Measurements from ENCODE around the gene PCBD2. TPM values are rescaled to one million over a fixed set of nuclear protein-coding genes. Genes with fewer than 3 reads are reported as not detected.
"Not testable (repeated sequence)": the region's sequence is repeated elsewhere in the genome, so short reads cannot be mapped to it uniquely, and the experiment has no call there.

PCBD2 gene
- total RNA-seq (ENCODE audit: unreplicated experiment): 7.7 TPM
- long read RNA-seq, partial matches to known transcripts: 1 of 4 reads
- long read RNA-seq, other reads (novel, unspliced or antisense): 1 of 4 reads

DNA sequence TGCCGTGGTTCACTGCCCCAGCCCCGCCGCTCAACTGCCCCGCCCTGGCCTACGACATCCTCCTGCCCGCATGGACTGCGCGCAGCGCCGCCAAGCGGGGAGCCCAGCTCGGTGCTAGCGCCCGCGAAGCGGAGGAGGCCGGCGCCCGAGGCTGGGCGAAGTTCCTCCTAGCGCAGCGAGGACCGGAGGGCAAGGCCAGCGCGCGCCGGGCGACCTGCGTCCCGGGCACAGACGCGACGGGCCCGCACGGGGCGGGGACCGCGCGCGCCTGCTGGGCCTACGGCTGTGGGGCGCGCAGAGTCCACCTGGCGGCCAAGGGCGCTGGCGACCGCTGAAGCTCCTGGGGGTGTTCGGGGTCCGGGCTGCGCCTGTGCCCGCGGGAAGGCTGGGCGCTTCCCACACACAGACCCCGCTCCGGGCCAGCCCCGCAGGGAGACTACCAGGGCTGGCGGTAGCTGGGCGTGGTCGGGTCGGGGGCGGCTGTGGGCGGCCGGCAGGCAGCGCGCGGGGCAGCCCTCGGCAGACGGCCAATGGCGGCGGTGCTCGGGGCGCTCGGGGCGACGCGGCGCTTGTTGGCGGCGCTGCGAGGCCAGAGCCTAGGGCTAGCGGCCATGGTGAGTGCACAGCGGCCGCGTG is at the start of gene PCBD2:
PCBD2 (plus strand) TSS at position 522 of the 636 bp plus-strand sequence; CDS start at position 531, 9 bp downstream.
- H3K27me3 Mint-ChIP-seq (ENCODE audit: unreplicated experiment): peaks cover 2% of the 10 kb centered on the region
- H3K4me1 Mint-ChIP-seq (ENCODE audit: unreplicated experiment): peaks cover 3% of the 10 kb centered on the region
- H3K27ac Mint-ChIP-seq (ENCODE audit: unreplicated experiment): peak within 1 kb of the TSS; percentile 85
- no peaks in the 10 kb centered on the region for H3K36me3 Mint-ChIP-seq (ENCODE audit: low read depth, unreplicated experiment)
- H3K4me3 Mint-ChIP-seq (ENCODE audit: unreplicated experiment): peak within 1 kb of the TSS; percentile 95
- TF ChIP-seq, protein P1, sequence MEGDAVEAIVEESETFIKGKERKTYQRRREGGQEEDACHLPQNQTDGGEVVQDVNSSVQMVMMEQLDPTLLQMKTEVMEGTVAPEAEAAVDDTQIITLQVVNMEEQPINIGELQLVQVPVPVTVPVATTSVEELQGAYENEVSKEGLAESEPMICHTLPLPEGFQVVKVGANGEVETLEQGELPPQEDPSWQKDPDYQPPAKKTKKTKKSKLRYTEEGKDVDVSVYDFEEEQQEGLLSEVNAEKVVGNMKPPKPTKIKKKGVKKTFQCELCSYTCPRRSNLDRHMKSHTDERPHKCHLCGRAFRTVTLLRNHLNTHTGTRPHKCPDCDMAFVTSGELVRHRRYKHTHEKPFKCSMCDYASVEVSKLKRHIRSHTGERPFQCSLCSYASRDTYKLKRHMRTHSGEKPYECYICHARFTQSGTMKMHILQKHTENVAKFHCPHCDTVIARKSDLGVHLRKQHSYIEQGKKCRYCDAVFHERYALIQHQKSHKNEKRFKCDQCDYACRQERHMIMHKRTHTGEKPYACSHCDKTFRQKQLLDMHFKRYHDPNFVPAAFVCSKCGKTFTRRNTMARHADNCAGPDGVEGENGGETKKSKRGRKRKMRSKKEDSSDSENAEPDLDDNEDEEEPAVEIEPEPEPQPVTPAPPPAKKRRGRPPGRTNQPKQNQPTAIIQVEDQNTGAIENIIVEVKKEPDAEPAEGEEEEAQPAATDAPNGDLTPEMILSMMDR (IDR thresholded peaks at IDR 0.05; ENCODE audit: unreplicated experiment): peak; percentile 74
- peak; percentile 96 for DNase-seq (ENCODE audit: low spot score)
- no peaks in the 10 kb centered on the region for H3K9me3 Mint-ChIP-seq (ENCODE audit: unreplicated experiment)

GRCh38 chr5:134856465-134856864 is 48.5 kb upstream of the PCBD2 start:
- not testable (repeated sequence) for H3K36me3 Mint-ChIP-seq (ENCODE audit: low read depth, unreplicated experiment); H3K4me1 Mint-ChIP-seq (ENCODE audit: unreplicated experiment); H3K27me3 Mint-ChIP-seq (ENCODE audit: unreplicated experiment); H3K4me3 Mint-ChIP-seq (ENCODE audit: unreplicated experiment); DNase-seq (ENCODE audit: low spot score); H3K9me3 Mint-ChIP-seq (ENCODE audit: unreplicated experiment); H3K27ac Mint-ChIP-seq (ENCODE audit: unreplicated experiment)

- TF ChIP-seq, protein P1 (IDR thresholded peaks at IDR 0.05; ENCODE audit: unreplicated experiment): no peak
- Mint-ChIP-seq H3K36me3 (ENCODE audit: low read depth, unreplicated experiment) (peaks cover 11% of the 10 kb centered on the region), H3K27me3 (ENCODE audit: unreplicated experiment) (no peaks in the 10 kb centered on the region), H3K9me3 (ENCODE audit: unreplicated experiment) (no peaks in the 10 kb centered on the region), H3K4me3 (ENCODE audit: unreplicated experiment) (no peak overlapping the region), H3K4me1 (ENCODE audit: unreplicated experiment) (no peaks in the 10 kb centered on the region), H3K27ac (ENCODE audit: unreplicated experiment) (no peak overlapping the region)
- no peak for DNase-seq (ENCODE audit: low spot score)
Observed at GRCh38 chr5:134857401-134857800, 47.5 kb upstream of the PCBD2 start.

DNA sequence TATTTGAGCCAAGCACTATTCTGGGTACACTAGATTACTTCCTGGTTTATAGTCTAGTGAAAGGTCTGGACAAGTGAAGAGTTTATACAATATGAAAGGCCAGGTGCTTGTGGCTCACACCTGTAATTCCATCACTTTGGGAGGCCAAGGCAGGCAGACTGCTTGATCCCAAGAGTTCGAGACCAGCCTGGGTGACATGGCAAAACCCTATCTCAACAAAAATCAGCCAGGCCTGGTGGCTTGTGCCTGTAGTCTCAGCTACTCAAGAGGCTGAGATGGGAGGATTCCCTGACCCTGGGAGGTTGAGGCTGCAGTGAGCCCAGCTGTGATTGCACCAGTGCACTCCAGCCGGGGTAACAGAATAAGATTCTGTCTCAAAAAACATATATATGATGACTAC is 40.2 kb upstream of the PCBD2 start:
- no peak for DNase-seq (ENCODE audit: low spot score)
- TF ChIP-seq, protein P1 (IDR thresholded peaks at IDR 0.05; ENCODE audit: unreplicated experiment): no peak
- H3K36me3 Mint-ChIP-seq (ENCODE audit: low read depth, unreplicated experiment): peaks cover 12% of the 10 kb centered on the region
- H3K4me3 Mint-ChIP-seq (ENCODE audit: unreplicated experiment): no peak overlapping the region
- no peak overlapping the region for H3K27ac Mint-ChIP-seq (ENCODE audit: unreplicated experiment)
- no peaks in the 10 kb centered on the region for H3K27me3 Mint-ChIP-seq (ENCODE audit: unreplicated experiment)
- H3K9me3 Mint-ChIP-seq (ENCODE audit: unreplicated experiment): no peaks in the 10 kb centered on the region
- no peaks in the 10 kb centered on the region for H3K4me1 Mint-ChIP-seq (ENCODE audit: unreplicated experiment)

DNA sequence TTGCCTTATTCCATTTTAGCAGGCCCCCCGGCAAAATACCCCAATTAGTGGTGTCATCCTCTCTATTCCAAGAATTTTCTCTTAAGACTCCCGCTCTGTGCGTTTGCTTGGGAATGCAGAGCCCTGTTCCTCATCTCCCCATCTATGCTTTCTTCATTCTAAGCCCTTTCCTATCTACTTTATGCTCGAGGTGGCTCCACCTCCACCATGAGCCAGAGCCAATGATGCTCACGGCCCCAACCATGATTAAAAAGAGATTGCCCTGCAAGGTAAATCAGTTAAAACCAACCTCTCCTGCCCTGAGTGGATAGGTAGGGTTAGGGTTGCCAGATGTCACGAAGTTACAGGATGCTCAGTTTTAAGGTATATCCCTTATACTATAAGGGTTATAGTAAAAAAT is 31.4 kb upstream of the PCBD2 start:
- TF ChIP-seq, protein P1 (IDR thresholded peaks at IDR 0.05; ENCODE audit: unreplicated experiment): no peak
- H3K27ac Mint-ChIP-seq (ENCODE audit: unreplicated experiment): no peak overlapping the region
- H3K4me3 Mint-ChIP-seq (ENCODE audit: unreplicated experiment): no peak overlapping the region
- DNase-seq (ENCODE audit: low spot score): no peak
- peaks cover 10% of the 10 kb centered on the region for H3K4me1 Mint-ChIP-seq (ENCODE audit: unreplicated experiment)
- H3K27me3 Mint-ChIP-seq (ENCODE audit: unreplicated experiment): peaks cover 2% of the 10 kb centered on the region
- no peaks in the 10 kb centered on the region for H3K36me3 Mint-ChIP-seq (ENCODE audit: low read depth, unreplicated experiment)
- no peaks in the 10 kb centered on the region for H3K9me3 Mint-ChIP-seq (ENCODE audit: unreplicated experiment)
